GM23248 (cell line): ENCODE data around the gene SLC17A1.

Experiments used
- EZH2 ChIP-seq: fragments of 200-600 bp; sonication (generic); IDR thresholded peaks from 2 replicates; pipeline ENCODE4 v1.6.1; 2018; ENCODE audit warnings: antibody characterized with exemption, mild to moderate bottlenecking; ENCODE audit not compliant: insufficient read depth, poor library complexity, severe bottlenecking
- EZH2phosphoT487 ChIP-seq: fragments of 200-600 bp; sonication (generic); IDR thresholded peaks from 2 replicates; pipeline ENCODE4 v1.6.1; 2018; ENCODE audit warnings: antibody characterized with exemption, moderate library complexity, mild to moderate bottlenecking, low read depth; ENCODE audit not compliant: insufficient read depth

DNA sequence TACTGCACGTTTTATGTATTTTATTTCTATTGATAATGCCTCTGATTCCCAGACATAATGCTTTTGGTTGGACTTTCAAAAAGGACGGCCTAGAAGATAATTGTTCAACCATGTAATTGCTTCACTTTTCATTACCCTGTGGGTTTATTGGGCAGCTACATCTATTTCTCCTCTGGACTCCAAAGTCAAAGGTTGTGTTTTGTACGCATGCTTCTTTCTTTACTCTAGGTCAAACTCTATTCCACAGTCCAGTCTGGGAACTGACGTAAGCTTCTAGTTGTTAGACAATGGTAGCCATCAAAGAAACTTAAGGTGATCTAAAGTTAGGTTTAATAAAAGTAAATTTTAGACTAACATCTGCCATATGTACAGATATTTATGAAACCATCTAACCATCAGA is 48.7 kb upstream of the SLC17A1 start:
- TF ChIP-seq EZH2, result no peak
- TF ChIP-seq EZH2phosphoT487, result no peak
